ENCODE results near the gene TNNI3K.

DNA sequence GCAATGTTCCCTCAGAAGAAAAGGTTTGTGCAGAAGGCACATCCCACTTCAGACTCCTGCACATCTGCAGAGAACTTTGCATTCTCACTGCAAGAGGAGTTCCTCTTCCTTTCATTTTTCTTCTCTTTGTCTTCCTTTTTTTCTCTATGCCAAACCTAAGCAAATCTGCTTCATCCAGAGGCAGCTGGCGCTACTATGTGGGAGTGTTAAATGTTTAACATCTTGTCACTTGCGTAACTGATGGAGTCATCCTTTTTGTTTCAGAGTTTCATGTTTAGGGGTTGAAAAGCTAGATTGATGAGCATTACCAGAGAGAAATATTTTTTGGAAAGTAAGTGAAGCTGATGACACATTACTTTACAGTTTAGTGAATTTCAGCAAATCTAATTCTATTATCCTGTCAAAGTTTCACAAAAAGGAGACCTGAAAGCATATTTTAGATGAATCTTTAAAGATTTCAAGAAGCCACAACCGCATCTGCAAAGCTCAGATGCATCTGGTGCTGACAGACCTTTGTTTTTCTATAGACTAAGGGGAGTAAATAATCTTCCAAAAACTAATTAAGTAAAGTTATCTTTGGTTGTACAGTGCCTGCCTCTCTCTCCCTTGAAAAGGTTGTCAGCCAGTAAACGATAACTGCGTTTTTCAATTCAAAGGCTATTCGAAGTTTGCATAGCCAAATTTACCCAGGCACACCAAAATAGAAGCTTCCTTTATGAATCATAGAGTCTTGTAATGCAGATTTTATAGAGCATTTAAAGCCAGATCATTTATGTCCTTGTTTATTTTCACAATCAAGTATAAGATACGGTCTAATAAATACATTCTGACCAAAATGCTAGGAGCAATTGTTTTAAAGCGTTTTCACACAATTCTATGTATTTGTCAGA is 278.5 kb downstream of the TNNI3K start:
- TF ChIP-seq CTCF (IDR thresholded peaks at IDR 0.05) (no peak), POLR2A (IDR thresholded peaks at IDR 0.05) (no peak)
